GM10266 (cell line): ENCODE results near the gene VWA8.
"Not testable (repeated sequence)": the region's sequence is repeated elsewhere in the genome, so short reads cannot be mapped to it uniquely, and the experiment has no call there.

Source experiments
- DNase-seq: peaks from one replicate; pipeline ENCODE4 v3.0.0; 2012; ENCODE audit errors: extremely low spot score
- TF ChIP-seq, protein P1 (sequence below): IDR thresholded peaks from 2 replicates; pipeline ENCODE4 v1.5.1; 2012; ENCODE audit warnings: mild to moderate bottlenecking, low read depth; ENCODE audit not compliant: control insufficient read depth, insufficient read depth; ENCODE audit errors: missing control alignments

VWA8 gene

DNA sequence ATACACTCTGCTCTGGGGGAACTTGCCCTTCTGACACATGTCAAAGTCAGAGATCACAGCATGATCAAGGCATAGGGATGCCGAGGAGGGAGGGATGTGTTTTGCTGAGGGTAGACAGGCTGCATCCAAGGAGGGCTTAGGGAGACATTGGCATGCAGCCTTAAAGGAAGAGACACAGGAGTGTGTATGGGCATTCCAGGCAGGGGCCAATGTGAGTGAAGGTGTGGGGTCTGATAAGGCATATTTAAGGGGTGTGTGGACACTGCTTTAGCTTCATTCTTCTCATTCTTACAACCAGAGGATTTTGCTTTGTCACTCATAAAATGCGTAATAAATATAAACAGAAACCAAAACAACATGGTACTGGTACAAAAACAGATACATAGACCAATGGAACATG lies 310.2 kb downstream of the VWA8 start:
- DNase-seq: no peak
- TF ChIP-seq, protein P1, sequence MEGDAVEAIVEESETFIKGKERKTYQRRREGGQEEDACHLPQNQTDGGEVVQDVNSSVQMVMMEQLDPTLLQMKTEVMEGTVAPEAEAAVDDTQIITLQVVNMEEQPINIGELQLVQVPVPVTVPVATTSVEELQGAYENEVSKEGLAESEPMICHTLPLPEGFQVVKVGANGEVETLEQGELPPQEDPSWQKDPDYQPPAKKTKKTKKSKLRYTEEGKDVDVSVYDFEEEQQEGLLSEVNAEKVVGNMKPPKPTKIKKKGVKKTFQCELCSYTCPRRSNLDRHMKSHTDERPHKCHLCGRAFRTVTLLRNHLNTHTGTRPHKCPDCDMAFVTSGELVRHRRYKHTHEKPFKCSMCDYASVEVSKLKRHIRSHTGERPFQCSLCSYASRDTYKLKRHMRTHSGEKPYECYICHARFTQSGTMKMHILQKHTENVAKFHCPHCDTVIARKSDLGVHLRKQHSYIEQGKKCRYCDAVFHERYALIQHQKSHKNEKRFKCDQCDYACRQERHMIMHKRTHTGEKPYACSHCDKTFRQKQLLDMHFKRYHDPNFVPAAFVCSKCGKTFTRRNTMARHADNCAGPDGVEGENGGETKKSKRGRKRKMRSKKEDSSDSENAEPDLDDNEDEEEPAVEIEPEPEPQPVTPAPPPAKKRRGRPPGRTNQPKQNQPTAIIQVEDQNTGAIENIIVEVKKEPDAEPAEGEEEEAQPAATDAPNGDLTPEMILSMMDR: no peak

DNA sequence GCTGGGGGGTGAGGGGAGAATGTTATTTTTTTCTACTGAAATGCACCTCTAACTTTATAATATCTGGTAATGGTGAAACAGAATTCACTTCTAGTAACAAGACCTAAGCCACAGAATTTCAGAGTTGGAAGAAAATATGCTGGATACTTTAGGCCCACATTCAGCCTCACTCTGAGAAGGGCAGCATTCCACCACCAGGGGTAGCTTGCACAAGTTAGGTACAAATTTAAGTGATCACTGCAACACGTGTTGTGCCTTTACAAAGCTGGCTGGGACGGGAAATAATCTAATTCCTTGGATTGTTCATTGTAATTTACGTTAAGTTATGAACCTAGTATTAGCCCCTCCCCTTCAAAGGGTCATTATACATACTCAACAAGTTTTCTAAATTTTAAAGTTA lies 311.2 kb downstream of the VWA8 start:
- DNase-seq: no peak

DNA sequence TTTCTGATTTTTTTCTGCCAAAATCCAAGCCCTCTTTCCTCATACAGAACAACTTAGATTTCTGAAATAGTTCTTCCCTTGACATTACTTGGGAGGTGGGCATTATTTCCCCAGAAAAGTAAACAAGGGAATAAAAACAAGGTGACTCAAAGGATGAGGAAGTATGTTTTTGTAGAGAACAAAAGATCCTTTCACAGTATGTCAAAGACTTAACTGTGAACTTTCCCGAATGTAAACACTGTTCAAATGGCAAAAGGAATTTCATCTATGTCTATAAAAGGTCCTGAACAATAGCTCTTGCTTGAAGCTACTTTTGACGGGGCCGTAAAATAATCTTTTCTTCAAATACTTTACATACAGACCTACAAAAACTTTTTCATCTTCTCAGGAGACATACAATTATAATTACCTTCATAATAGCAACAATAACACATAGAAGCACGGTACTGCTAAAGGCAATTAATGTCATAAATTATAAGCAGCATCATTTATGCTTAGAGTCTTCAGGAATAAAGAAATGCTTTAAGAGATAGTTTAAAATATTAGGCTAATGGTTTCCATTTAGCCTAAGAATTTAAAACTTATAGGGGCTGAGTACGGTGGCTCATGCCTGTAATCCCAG lies 312.5 kb downstream of the VWA8 start:
- no peak for DNase-seq
- TF ChIP-seq, protein P1: no peak

More for the DNA sequence above, 311.2 kb downstream of the VWA8 start:
- TF ChIP-seq, protein P1: no peak

DNA sequence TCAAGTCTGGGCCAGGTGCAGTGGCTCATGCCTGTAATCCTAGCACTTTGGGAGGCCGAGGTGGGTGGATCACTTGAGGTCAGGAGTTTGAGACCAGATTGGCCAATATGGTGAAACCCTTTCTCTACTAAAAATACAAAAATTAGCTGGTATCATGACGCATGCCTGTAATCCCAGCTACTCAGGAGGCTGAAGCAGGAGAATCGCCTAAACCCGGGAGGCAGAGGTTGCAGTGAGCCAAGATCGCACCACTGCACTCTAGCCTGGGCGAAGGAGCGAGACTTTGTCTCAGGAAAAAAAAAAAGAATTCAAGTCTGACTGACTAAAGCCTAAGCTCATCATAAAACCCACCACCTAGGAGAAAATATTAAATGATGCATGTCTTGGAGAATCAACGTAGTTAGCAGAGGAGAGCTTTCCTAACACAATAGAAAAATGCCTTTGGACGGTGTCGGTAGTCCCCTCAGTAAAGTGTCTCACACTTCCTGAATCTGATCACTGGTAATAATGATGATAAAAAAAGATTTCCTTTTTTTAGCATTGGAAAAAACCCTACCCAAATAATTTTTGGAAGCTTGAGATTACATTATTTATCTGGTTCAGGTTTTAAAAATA lies 313.1 kb downstream of the VWA8 start:
- not testable (repeated sequence) for DNase-seq

DNA sequence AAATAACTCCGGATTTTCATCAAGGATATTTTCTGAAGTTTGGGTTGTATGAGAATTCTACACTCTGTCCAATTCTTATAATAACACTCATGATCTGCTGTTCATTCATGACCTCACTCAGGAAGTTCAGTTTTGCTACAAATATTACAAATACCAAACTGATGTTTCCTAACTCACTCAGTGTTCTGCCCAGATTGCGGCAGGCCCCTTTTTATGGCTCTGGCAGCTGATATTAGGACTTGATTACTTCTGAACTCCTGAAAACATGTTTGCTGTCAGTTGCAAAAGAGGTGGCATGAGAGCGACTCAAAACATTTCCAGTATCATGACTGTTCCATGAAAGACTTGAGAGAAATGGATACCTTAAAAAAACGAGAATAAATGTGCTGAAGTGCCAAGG lies 315.6 kb downstream of the VWA8 start:
- DNase-seq: no peak
- TF ChIP-seq, protein P1: no peak

DNA sequence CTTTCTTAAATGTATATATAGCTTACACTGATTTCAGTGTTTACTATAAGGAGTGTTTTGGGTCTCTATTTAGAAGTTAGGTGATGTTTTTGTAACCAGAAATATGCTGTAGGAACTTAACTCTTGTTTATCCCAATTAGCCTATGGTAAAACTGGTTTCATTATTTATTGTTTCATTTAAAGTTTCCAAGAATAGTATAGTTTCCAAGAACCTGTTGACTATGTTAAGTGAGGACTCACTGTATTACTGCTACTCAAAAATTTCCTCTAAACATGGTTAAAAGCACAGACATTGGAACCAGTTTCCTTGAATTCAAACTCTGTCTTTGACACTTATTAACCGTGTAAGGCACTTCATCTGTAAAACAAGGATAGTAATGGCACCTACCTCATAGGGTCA lies 316.2 kb downstream of the VWA8 start:
- no peak for DNase-seq
- TF ChIP-seq, protein P1: no peak

DNA sequence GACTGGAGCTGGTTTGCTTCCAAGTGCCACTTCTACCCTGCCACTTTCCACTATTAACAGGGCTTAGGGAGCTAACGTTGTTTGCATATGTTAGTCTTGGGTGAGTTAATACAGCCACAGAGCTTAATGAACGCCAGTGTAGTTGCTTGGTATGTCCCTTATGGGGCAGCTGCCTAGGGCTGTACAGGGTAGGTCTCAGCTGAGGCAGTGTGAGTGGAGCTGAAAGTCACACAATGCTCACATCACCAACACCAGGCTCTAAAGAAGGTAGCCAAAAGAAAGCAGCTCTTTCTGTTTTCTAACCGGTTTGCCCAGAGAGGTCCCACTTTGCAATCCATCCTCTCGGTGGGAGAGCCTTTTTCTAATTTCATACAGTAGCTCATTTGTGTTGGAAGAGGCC lies 317.4 kb downstream of the VWA8 start:
- TF ChIP-seq, protein P1: no peak
- DNase-seq: no peak
